GM23338 (cell line): ENCODE data around the gene AGFG1. TPM values are rescaled to one million over a fixed set of nuclear protein-coding genes. Genes with fewer than 3 reads are reported as not detected.

Experiments
- ATAC-seq: fragments of 200-7000 bp; cut with Tn5 transposase; 3 replicates; pipeline ENCODE4 v1.9.1; 2020
- DNase-seq: peaks from one replicate; pipeline ENCODE4 v3.0.0-alpha.2; 2015; ENCODE audit warnings: low spot score
- H2AFZ ChIP-seq: fragments of 200-600 bp; sonication (generic); 2 replicates; pipeline ENCODE4 v1.8.0; 2016; ENCODE audit warnings: antibody characterized with exemption, mild to moderate bottlenecking, moderate library complexity
- H3F3A ChIP-seq: fragments of 200-600 bp; sonication (generic); replicated peaks from 2 replicates; pipeline ENCODE4 v1.8.0; 2017; ENCODE audit warnings: antibody characterized with exemption, mixed run types, low read depth
- H3K27ac ChIP-seq: fragments of 200-600 bp; sonication (generic); 2 replicates; pipeline ENCODE4 v1.6.1; 2016; ENCODE audit warnings: low read depth
- H3K27me3 ChIP-seq: fragments of 200-600 bp; sonication (generic); 2 replicates; pipeline ENCODE4 v1.8.0; 2016; ENCODE audit warnings: mild to moderate bottlenecking, mixed run types, moderate library complexity; ENCODE audit not compliant: insufficient read depth
- H3K36me3 ChIP-seq: fragments of 200-600 bp; sonication (generic); 2 replicates; pipeline ENCODE4 v1.8.0; 2016; ENCODE audit warnings: mild to moderate bottlenecking; ENCODE audit not compliant: insufficient read depth
- H3K4me1 ChIP-seq: fragments of 200-600 bp; sonication (generic); 2 replicates; pipeline ENCODE4 v1.8.0; 2016; ENCODE audit warnings: mild to moderate bottlenecking, moderate library complexity; ENCODE audit not compliant: insufficient read depth
- H3K4me2 ChIP-seq: fragments of 200-600 bp; sonication (generic); 2 replicates; pipeline ENCODE4 v1.7.1; 2017; ENCODE audit warnings: mixed run types
- H3K4me3 ChIP-seq: fragments of 200-600 bp; sonication (generic); 2 replicates; pipeline ENCODE4 v1.6.1; 2016; ENCODE audit warnings: mixed run types
- H3K79me2 ChIP-seq: fragments of 200-600 bp; sonication (generic); replicated peaks from 2 replicates; pipeline ENCODE4 v1.8.0; 2017; ENCODE audit warnings: mild to moderate bottlenecking; ENCODE audit not compliant: insufficient read depth
- H3K9me2 ChIP-seq: fragments of 200-600 bp; sonication (generic); 2 replicates; pipeline ENCODE4 v1.8.0; 2017; ENCODE audit not compliant: insufficient read depth
- H4K20me1 ChIP-seq: fragments of 200-600 bp; sonication (generic); replicated peaks from 2 replicates; pipeline ENCODE4 v1.8.0; 2017; ENCODE audit warnings: mild to moderate bottlenecking; ENCODE audit not compliant: insufficient read depth
- H3K27ac Mint-ChIP-seq: 2 replicates; pipeline ENCODE4 v1.8.0; 2020; ENCODE audit warnings: inconsistent platforms, mild to moderate bottlenecking, moderate library complexity, mixed read lengths
- H3K27me3 Mint-ChIP-seq: 3 replicates; pipeline ENCODE4 v1.8.0; 2022; ENCODE audit warnings: low read depth, mild to moderate bottlenecking, moderate library complexity, mixed read lengths, inconsistent platforms; ENCODE audit not compliant: insufficient read depth, poor library complexity
- H3K36me3 Mint-ChIP-seq: 3 replicates; pipeline ENCODE4 v1.8.0; 2021; ENCODE audit warnings: low read depth, mild to moderate bottlenecking, inconsistent platforms, moderate library complexity, mixed read lengths
- H3K4me1 Mint-ChIP-seq: 3 replicates; pipeline ENCODE4 v1.8.0; 2020; ENCODE audit warnings: mild to moderate bottlenecking, inconsistent platforms, mixed read lengths
- H3K4me3 Mint-ChIP-seq: 3 replicates; pipeline ENCODE4 v1.8.0; 2021; ENCODE audit warnings: moderate library complexity, mild to moderate bottlenecking, inconsistent platforms, mixed read lengths
- H3K9me3 Mint-ChIP-seq: 3 replicates; pipeline ENCODE4 v1.8.0; 2020; ENCODE audit warnings: moderate library complexity, mild to moderate bottlenecking, inconsistent platforms, mixed read lengths
- CREB1 ChIP-seq: fragments of 250-450 bp; sonication (Bioruptor Pico); IDR thresholded peaks from 2 replicates; pipeline ENCODE4 v1.5.0; 2020; ENCODE audit warnings: low read depth, mild to moderate bottlenecking, moderate library complexity
- CTCF ChIP-seq, 2 experiments: fragments of 200-600 bp in 1 of 2; sonication (generic) in 1 of 2; conservative IDR thresholded peaks; 2 replicates each; pipeline versions ENCODE4 v1.5.1 to v1.6.1; 2016 to 2017; ENCODE audit warnings: antibody characterized with exemption in 2 of 2, low read depth in 2 of 2, mild to moderate bottlenecking in 2 of 2, moderate library complexity in 1 of 2
- ETS1 ChIP-seq: IDR thresholded peaks from 2 replicates; pipeline ENCODE4 v1.6.1; 2016; ENCODE audit warnings: antibody characterized with exemption
- EZH2 ChIP-seq: fragments of 200-600 bp; sonication (generic); IDR thresholded peaks from one replicate; pipeline ENCODE4 v1.8.0; 2017; ENCODE audit warnings: antibody characterized with exemption, mild to moderate bottlenecking, low read depth; ENCODE audit not compliant: unreplicated experiment
- EZH2phosphoT487 ChIP-seq: fragments of 200-600 bp; sonication (generic); IDR thresholded peaks from one replicate; pipeline ENCODE4 v1.8.1; 2018; ENCODE audit warnings: antibody characterized with exemption; ENCODE audit not compliant: unreplicated experiment
- JUNB ChIP-seq: IDR thresholded peaks from one replicate; pipeline ENCODE4 v1.6.1; 2016; ENCODE audit warnings: antibody characterized with exemption; ENCODE audit not compliant: unreplicated experiment
- NANOG ChIP-seq: IDR thresholded peaks from 2 replicates; pipeline ENCODE4 v1.6.1; 2016; ENCODE audit warnings: antibody characterized with exemption, borderline replicate concordance
- POLR2AphosphoS5 ChIP-seq: IDR thresholded peaks from 2 replicates; pipeline ENCODE4 v1.6.1; 2016; ENCODE audit warnings: antibody characterized with exemption, low read depth
- REST ChIP-seq: IDR thresholded peaks from one replicate; pipeline ENCODE4 v1.6.1; 2018; ENCODE audit warnings: antibody characterized with exemption; ENCODE audit not compliant: unreplicated experiment
- ZNF114 ChIP-seq: fragments of 250-450 bp; sonication (Bioruptor Pico); IDR thresholded peaks from 2 replicates; pipeline ENCODE4 v1.5.0; 2020; ENCODE audit warnings: mild to moderate bottlenecking, moderate library complexity
- ZNF331 ChIP-seq: fragments of 250-450 bp; sonication (Bioruptor Pico); IDR thresholded peaks from 2 replicates; pipeline ENCODE4 v1.5.0; 2020; ENCODE audit warnings: low read depth, mild to moderate bottlenecking, moderate library complexity
- ZNF462 ChIP-seq: fragments of 250-450 bp; sonication (Bioruptor Pico); IDR thresholded peaks from 2 replicates; pipeline ENCODE4 v1.5.0; 2020; ENCODE audit warnings: mild to moderate bottlenecking, moderate library complexity
- polyA plus RNA-seq: library from polyadenylated mRNA; unstranded; fragments of >200 nt; fragmentation: Nextera tagmentation; extraction: Ambion mirVana; gene quantifications from 2 replicates; pipeline ENCODE4 v1.2.1, GENCODE V29; 2016
- total RNA-seq: library from RNA; depleted of rRNA; stranded (reverse); fragments of >200 nt; shearing (Covaris generic); gene quantifications from 2 replicates; pipeline ENCODE4 v1.2.3, GENCODE V29; 2014

Gene AGFG1
- total and polyA plus RNA-seq, 2 experiments from 2014 or later, result 14.5 to 113 TPM

GRCh38 chr2:227608561-227609338 lies 136.8 kb downstream of the AGFG1 start (continued):
- TF ChIP-seq ZNF462 (CRISPR knock-in tag) (no peak), NANOG (no peak), CTCF (conservative IDR thresholded peaks at IDR 0.05; ENCODE audit: low read depth in 2 of 2) (no peak), ZNF331 (CRISPR knock-in tag) (no peak), EZH2 (no peak), ZNF114 (CRISPR knock-in tag) (no peak)

- ATAC-seq, result no peak
- no peak for DNase-seq
- H3K4me3 Mint-ChIP-seq, result no peak overlapping the region
- no peaks in the 10 kb centered on the region for H3K4me1 ChIP-seq
- no peaks in the 10 kb centered on the region for H3K79me2 ChIP-seq
- no peaks in the 10 kb centered on the region for H3K9me3 Mint-ChIP-seq
- no peak overlapping the region for H3K27ac ChIP-seq
- no peaks in the 10 kb centered on the region for H3K27me3 Mint-ChIP-seq
- H3K27ac Mint-ChIP-seq, result no peak overlapping the region
- no peaks in the 10 kb centered on the region for H3K36me3 ChIP-seq
- H3K9me2 ChIP-seq, result no peaks in the 10 kb centered on the region
- no peaks in the 10 kb centered on the region for H3K27me3 ChIP-seq
- no peaks in the 10 kb centered on the region for H3F3A ChIP-seq
- no peaks in the 10 kb centered on the region; the same call in 1 of the 2 replicates for H4K20me1 ChIP-seq
- no peaks in the 10 kb centered on the region for H3K4me1 Mint-ChIP-seq
- H3K4me2 ChIP-seq, result no peak overlapping the region
- no peaks in the 10 kb centered on the region for H3K36me3 Mint-ChIP-seq
- H2AFZ ChIP-seq, result no peak overlapping the region
- H3K4me3 ChIP-seq, result no peak overlapping the region
- TF ChIP-seq ZNF331 (CRISPR knock-in tag) (no peak), NANOG (no peak), EZH2phosphoT487 (no peak), REST (no peak), POLR2AphosphoS5 (no peak), JUNB (no peak), CREB1 (CRISPR knock-in tag) (no peak), ETS1 (no peak)
These were observed 138.2 kb downstream of the AGFG1 start for GRCh38 chr2:227610123-227610522.
